ENCODE data around the gene ARMC2.
A peak's percentile ranks its signal among the peaks of the same experiment; 100 is the strongest.

The ARMC2 gene

GRCh38 chr6:108942556-108943492, 94.6 kb downstream of the ARMC2 start:
- H3K27ac ChIP-seq = peak overlapping the region; percentile 5
- no peak for TF ChIP-seq CTCF (IDR thresholded peaks at IDR 0.05)
- H3K4me3 ChIP-seq (ENCODE audit: low read depth in 1 of 2, low read length in 1 of 2) = no peak overlapping the region

GRCh38 chr6:108944071-108944470, 95.8 kb downstream of the ARMC2 start:
- Histone ChIP-seq H3K36me3 (no peaks in the 10 kb centered on the region), H3K27me3 (no peaks in the 10 kb centered on the region), H3K4me1 (ENCODE audit: control insufficient read depth in 1 of 2, insufficient read depth in 1 of 2, low read depth in 1 of 2, low read length in 1 of 2) (peaks cover 14 to 16% of the 10 kb centered on the region in 2 experiments), H3K27ac (no peak overlapping the region), H3K9me3 (no peaks in the 10 kb centered on the region), H3K4me3 (ENCODE audit: low read depth in 1 of 2, low read length in 1 of 2) (no peak overlapping the region)
- no peak for TF ChIP-seq CTCF (IDR thresholded peaks at IDR 0.05)

More at GRCh38 chr6:108942556-108943492, 94.6 kb downstream of the ARMC2 start:
- H3K4me1 ChIP-seq (ENCODE audit: control insufficient read depth in 1 of 2, insufficient read depth in 1 of 2, low read depth in 1 of 2, low read length in 1 of 2) = peaks cover 14 to 16% of the 10 kb centered on the region in 2 experiments
- H3K36me3 ChIP-seq = no peaks in the 10 kb centered on the region
- no peaks in the 10 kb centered on the region for H3K27me3 ChIP-seq
- no peaks in the 10 kb centered on the region for H3K9me3 ChIP-seq

GRCh38 chr6:108944707-108945680, 96.8 kb downstream of the ARMC2 start:
- no peak overlapping the region for H3K4me3 ChIP-seq (ENCODE audit: low read depth in 1 of 2, low read length in 1 of 2)
- no peaks in the 10 kb centered on the region for H3K27me3 ChIP-seq
- TF ChIP-seq CTCF (IDR thresholded peaks at IDR 0.05) = no peak
- H3K36me3 ChIP-seq = no peaks in the 10 kb centered on the region
- no peaks in the 10 kb centered on the region for H3K9me3 ChIP-seq
- H3K4me1 ChIP-seq (ENCODE audit: control insufficient read depth in 1 of 2, insufficient read depth in 1 of 2, low read depth in 1 of 2, low read length in 1 of 2) = peaks cover 14 to 16% of the 10 kb centered on the region in 2 experiments
- H3K27ac ChIP-seq = no peak overlapping the region

GRCh38 chr6:108945681-108946159, 97.5 kb downstream of the ARMC2 start:
- no peaks in the 10 kb centered on the region for H3K9me3 ChIP-seq
- no peaks in the 10 kb centered on the region for H3K27me3 ChIP-seq
- H3K36me3 ChIP-seq = no peaks in the 10 kb centered on the region
- peaks cover 14 to 17% of the 10 kb centered on the region in 2 experiments for H3K4me1 ChIP-seq (ENCODE audit: control insufficient read depth in 1 of 2, insufficient read depth in 1 of 2, low read depth in 1 of 2, low read length in 1 of 2)
- no peak overlapping the region for H3K4me3 ChIP-seq (ENCODE audit: low read depth in 1 of 2, low read length in 1 of 2)
- no peak for TF ChIP-seq CTCF (IDR thresholded peaks at IDR 0.05)
- no peak overlapping the region for H3K27ac ChIP-seq

- H3K27ac ChIP-seq = no peak overlapping the region
- TF ChIP-seq CTCF (IDR thresholded peaks at IDR 0.05) = no peak
- H3K4me3 ChIP-seq (ENCODE audit: low read depth in 1 of 2, low read length in 1 of 2) = no peak overlapping the region
- no peaks in the 10 kb centered on the region for H3K27me3 ChIP-seq
- peaks cover 19 to 26% of the 10 kb centered on the region in 2 experiments for H3K4me1 ChIP-seq (ENCODE audit: control insufficient read depth in 1 of 2, insufficient read depth in 1 of 2, low read depth in 1 of 2, low read length in 1 of 2)
- no peaks in the 10 kb centered on the region for H3K9me3 ChIP-seq
- no peaks in the 10 kb centered on the region for H3K36me3 ChIP-seq
Observed at GRCh38 chr6:108946695-108947094, 98.5 kb downstream of the ARMC2 start.
